Panc1 (cell line): ENCODE results near the gene ABCC4.

Experiments used
- CTCF ChIP-seq: fragments of 450-650 bp; IDR thresholded peaks from 2 replicates; pipeline ENCODE4 v1.5.1; 2017; ENCODE audit warnings: mild to moderate bottlenecking
- POLR2AphosphoS5 ChIP-seq: IDR thresholded peaks from 2 replicates; pipeline ENCODE4 v1.6.1; 2012; ENCODE audit warnings: mild to moderate bottlenecking, low read depth, low read length, moderate library complexity
- SIN3A ChIP-seq: IDR thresholded peaks from 2 replicates; pipeline ENCODE4 v1.6.1; 2012; ENCODE audit warnings: low read depth, mild to moderate bottlenecking, low read length, moderate library complexity, borderline replicate concordance; ENCODE audit not compliant: insufficient read depth
- TF ChIP-seq, protein P1 (sequence below), 2 experiments: IDR thresholded peaks; 2 replicates each; pipeline ENCODE4 v1.6.1; 2011 to 2012; ENCODE audit warnings: low read depth in 2 of 2, control low read depth in 1 of 2, low read length in 1 of 2, mild to moderate bottlenecking in 1 of 2, moderate library complexity in 1 of 2; ENCODE audit not compliant: insufficient read depth in 1 of 2

DNA sequence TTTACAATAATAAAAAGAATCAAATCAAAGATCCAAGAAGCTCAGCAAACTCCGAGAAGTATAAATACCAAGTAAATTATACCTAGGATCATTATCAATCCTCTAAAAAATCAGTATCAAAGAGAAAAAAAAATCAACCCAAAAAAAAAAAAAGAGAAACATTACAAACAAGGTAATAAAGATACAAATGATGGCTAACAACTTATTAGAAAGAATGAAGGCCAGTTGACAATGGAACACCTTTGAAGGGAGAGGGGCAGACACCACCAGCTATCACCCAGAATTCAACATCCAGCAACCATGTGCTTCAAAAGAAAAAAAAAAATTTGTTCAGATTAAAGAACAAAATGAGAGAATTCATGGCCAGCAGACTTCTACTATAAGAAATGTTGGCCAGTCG, 77.2 kb downstream of the ABCC4 start:
- TF ChIP-seq POLR2AphosphoS5: no peak
- no peak for TF ChIP-seq CTCF
- TF ChIP-seq, protein P1, sequence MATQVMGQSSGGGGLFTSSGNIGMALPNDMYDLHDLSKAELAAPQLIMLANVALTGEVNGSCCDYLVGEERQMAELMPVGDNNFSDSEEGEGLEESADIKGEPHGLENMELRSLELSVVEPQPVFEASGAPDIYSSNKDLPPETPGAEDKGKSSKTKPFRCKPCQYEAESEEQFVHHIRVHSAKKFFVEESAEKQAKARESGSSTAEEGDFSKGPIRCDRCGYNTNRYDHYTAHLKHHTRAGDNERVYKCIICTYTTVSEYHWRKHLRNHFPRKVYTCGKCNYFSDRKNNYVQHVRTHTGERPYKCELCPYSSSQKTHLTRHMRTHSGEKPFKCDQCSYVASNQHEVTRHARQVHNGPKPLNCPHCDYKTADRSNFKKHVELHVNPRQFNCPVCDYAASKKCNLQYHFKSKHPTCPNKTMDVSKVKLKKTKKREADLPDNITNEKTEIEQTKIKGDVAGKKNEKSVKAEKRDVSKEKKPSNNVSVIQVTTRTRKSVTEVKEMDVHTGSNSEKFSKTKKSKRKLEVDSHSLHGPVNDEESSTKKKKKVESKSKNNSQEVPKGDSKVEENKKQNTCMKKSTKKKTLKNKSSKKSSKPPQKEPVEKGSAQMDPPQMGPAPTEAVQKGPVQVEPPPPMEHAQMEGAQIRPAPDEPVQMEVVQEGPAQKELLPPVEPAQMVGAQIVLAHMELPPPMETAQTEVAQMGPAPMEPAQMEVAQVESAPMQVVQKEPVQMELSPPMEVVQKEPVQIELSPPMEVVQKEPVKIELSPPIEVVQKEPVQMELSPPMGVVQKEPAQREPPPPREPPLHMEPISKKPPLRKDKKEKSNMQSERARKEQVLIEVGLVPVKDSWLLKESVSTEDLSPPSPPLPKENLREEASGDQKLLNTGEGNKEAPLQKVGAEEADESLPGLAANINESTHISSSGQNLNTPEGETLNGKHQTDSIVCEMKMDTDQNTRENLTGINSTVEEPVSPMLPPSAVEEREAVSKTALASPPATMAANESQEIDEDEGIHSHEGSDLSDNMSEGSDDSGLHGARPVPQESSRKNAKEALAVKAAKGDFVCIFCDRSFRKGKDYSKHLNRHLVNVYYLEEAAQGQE (IDR thresholded peaks at IDR 0.05; ENCODE audit: insufficient read depth in 1 of 2, low read depth in 2 of 2, low read length in 1 of 2): no peak
- TF ChIP-seq SIN3A: no peak
